ENCODE data around the gene AGTPBP1.

- TF ChIP-seq EZH2 (IDR thresholded peaks at IDR 0.05; ENCODE audit: borderline replicate concordance, low read depth, low read length, severe bottlenecking), result no peak
- TF ChIP-seq, protein P1, sequence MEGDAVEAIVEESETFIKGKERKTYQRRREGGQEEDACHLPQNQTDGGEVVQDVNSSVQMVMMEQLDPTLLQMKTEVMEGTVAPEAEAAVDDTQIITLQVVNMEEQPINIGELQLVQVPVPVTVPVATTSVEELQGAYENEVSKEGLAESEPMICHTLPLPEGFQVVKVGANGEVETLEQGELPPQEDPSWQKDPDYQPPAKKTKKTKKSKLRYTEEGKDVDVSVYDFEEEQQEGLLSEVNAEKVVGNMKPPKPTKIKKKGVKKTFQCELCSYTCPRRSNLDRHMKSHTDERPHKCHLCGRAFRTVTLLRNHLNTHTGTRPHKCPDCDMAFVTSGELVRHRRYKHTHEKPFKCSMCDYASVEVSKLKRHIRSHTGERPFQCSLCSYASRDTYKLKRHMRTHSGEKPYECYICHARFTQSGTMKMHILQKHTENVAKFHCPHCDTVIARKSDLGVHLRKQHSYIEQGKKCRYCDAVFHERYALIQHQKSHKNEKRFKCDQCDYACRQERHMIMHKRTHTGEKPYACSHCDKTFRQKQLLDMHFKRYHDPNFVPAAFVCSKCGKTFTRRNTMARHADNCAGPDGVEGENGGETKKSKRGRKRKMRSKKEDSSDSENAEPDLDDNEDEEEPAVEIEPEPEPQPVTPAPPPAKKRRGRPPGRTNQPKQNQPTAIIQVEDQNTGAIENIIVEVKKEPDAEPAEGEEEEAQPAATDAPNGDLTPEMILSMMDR (IDR thresholded peaks at IDR 0.05; ENCODE audit: borderline replicate concordance, extremely low read depth, low read length, poor library complexity, severe bottlenecking), result no peak
Measured at GRCh38 chr9:85647571-85647970, 94.2 kb downstream of the AGTPBP1 start.

All from DND-41 (cell line).